Liver (tissue), 3 donors: Measurements from ENCODE around the gene NSMF.

Experiments
- RAD21 ChIP-seq, 2 donors: IDR thresholded peaks; 2 replicates each; pipeline ENCODE4 v1.6.1; 2016; ENCODE audit warnings: antibody characterized with exemption in 2 of 2, mild to moderate bottlenecking in 2 of 2
- RXRA ChIP-seq, 2 donors: IDR thresholded peaks; 2 replicates each; pipeline ENCODE4 v1.6.1; 2017 to 2018; ENCODE audit warnings: antibody characterized with exemption in 2 of 2, mild to moderate bottlenecking in 1 of 2
- TAF1 ChIP-seq: conservative IDR thresholded peaks from 2 replicates; pipeline ENCODE4 v1.6.1; 2016; ENCODE audit warnings: antibody characterized with exemption, mild to moderate bottlenecking
- TF ChIP-seq, protein P1 (sequence below): fragments of 150-350 bp; IDR thresholded peaks from 2 replicates; pipeline ENCODE4 v1.5.1; 2017; ENCODE audit warnings: improper control_type of control experiment, low read depth, low read length; ENCODE audit not compliant: missing input control
- TF ChIP-seq, protein P2 (sequence below): IDR thresholded peaks from 2 replicates; pipeline ENCODE4 v1.6.1; 2016; ENCODE audit warnings: antibody characterized with exemption, mild to moderate bottlenecking
- donor health status: healthy.
- donor health status: healthy.

DNA sequence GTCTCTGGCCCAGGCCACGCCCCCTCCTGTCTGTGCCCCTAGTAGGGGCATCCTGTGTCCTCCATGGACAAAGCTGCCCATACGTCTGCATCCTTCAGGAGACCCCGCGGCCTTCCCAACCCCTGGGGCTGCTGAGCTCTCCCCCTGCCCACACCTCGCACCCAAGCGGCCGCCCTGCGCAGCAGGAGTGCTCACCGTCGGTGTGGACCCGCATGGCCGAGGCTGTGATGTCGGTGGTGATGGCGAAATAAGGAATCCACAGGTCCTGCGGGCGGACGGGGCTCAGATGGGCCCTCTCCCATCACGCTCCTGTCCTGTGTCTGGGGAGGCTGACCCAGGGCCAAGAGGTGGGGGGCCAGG lies 4.8 kb upstream of the NSMF start:
- TF ChIP-seq, protein P1, sequence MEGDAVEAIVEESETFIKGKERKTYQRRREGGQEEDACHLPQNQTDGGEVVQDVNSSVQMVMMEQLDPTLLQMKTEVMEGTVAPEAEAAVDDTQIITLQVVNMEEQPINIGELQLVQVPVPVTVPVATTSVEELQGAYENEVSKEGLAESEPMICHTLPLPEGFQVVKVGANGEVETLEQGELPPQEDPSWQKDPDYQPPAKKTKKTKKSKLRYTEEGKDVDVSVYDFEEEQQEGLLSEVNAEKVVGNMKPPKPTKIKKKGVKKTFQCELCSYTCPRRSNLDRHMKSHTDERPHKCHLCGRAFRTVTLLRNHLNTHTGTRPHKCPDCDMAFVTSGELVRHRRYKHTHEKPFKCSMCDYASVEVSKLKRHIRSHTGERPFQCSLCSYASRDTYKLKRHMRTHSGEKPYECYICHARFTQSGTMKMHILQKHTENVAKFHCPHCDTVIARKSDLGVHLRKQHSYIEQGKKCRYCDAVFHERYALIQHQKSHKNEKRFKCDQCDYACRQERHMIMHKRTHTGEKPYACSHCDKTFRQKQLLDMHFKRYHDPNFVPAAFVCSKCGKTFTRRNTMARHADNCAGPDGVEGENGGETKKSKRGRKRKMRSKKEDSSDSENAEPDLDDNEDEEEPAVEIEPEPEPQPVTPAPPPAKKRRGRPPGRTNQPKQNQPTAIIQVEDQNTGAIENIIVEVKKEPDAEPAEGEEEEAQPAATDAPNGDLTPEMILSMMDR: no peak
- TF ChIP-seq RAD21 (IDR thresholded peaks at IDR 0.05) (no peak), TAF1 (no peak), RXRA (IDR thresholded peaks at IDR 0.05) (no peak)
- TF ChIP-seq, protein P2, sequence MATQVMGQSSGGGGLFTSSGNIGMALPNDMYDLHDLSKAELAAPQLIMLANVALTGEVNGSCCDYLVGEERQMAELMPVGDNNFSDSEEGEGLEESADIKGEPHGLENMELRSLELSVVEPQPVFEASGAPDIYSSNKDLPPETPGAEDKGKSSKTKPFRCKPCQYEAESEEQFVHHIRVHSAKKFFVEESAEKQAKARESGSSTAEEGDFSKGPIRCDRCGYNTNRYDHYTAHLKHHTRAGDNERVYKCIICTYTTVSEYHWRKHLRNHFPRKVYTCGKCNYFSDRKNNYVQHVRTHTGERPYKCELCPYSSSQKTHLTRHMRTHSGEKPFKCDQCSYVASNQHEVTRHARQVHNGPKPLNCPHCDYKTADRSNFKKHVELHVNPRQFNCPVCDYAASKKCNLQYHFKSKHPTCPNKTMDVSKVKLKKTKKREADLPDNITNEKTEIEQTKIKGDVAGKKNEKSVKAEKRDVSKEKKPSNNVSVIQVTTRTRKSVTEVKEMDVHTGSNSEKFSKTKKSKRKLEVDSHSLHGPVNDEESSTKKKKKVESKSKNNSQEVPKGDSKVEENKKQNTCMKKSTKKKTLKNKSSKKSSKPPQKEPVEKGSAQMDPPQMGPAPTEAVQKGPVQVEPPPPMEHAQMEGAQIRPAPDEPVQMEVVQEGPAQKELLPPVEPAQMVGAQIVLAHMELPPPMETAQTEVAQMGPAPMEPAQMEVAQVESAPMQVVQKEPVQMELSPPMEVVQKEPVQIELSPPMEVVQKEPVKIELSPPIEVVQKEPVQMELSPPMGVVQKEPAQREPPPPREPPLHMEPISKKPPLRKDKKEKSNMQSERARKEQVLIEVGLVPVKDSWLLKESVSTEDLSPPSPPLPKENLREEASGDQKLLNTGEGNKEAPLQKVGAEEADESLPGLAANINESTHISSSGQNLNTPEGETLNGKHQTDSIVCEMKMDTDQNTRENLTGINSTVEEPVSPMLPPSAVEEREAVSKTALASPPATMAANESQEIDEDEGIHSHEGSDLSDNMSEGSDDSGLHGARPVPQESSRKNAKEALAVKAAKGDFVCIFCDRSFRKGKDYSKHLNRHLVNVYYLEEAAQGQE: no peak
